ENCODE data around the gene ECHS1. TPM values are rescaled to one million over a fixed set of nuclear protein-coding genes. Genes with fewer than 3 reads are reported as not detected.
A peak's percentile ranks its signal among the peaks of the same experiment; 100 is the strongest.

Gene ECHS1
- total RNA-seq, 1 experiment from 2014 or later, result 63.6 TPM

DNA sequence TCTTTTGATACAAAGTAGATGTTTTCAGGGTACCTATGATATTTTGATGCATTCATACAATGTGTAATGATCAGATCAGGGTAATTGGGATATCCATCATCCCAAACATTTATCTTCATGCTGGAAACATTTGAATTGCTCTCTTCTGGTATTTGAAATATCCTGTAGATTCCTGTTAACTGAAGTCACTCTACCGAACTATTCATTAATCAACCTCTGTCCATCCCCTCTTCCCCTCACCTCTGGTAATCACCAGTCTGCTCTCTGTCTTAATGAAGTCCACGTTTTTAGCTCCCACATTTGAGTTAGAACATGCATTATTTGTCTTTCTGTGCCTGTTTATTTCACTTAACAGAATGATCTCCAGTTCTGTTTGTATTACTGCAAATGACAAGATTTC is 32.1 kb upstream of the ECHS1 start:
- no peaks in the 10 kb centered on the region for H3K9me3 ChIP-seq (replicated peaks)
- H3K27me3 ChIP-seq, result no peaks in the 10 kb centered on the region
- H3K27ac ChIP-seq, result no peak overlapping the region
- peaks cover 18% of the 10 kb centered on the region; the same call in 1 of the 2 replicates for H3K36me3 ChIP-seq
- H3K4me3 ChIP-seq, result no peak overlapping the region
- no peak for DNase-seq
- H3K4me1 ChIP-seq, result no peaks in the 10 kb centered on the region

DNA sequence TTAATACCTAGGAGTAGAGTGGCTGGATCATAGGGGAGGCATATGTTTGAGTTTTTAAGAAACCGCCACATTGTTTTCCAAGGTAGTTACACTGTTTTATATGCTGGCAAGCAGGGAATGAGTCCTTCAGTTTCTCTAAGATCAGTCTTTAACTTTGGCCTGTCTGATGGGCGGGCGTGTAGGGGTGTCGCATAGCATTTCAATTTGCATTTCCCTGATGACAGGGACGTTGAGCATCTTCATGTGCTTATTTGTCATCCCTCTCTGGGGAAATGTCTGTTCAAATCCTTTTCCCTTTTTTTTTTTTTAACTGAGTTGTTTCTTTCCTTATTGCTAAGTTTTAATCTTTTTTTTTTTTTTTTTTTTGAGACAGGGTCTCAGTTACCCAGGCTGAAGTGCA is 30.6 kb upstream of the ECHS1 start:
- Histone ChIP-seq H3K36me3 (peaks cover 7% of the 10 kb centered on the region; the same call in 1 of the 2 replicates), H3K4me1 (no peaks in the 10 kb centered on the region), H3K27ac (no peak overlapping the region), H3K4me3 (no peak overlapping the region), H3K9me3 (replicated peaks) (no peaks in the 10 kb centered on the region), H3K27me3 (no peaks in the 10 kb centered on the region)
- no peak for DNase-seq

DNA sequence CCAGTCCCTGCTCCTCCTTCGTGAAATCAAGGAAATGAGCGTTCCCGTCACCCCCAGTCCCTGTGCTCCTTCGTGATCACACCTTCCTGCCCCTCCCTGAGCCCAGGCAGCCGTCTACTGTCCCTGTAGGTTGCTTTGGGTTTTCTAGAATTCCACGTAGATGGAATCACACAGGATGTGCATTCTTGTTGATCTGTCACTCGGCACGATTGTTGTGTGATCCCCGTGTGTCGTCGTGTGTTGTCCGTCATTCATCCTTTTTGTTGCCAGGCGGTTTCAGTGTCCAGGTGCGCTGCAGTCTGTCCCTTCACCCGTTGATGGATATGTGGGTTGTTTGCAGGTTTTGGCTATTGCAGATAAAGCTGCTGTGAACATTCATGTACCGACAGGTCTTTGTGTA is 30.2 kb upstream of the ECHS1 start:
- peaks cover 7% of the 10 kb centered on the region; the same call in 1 of the 2 replicates for H3K36me3 ChIP-seq
- H3K4me1 ChIP-seq, result no peaks in the 10 kb centered on the region
- no peaks in the 10 kb centered on the region for H3K9me3 ChIP-seq (replicated peaks)
- no peak overlapping the region for H3K27ac ChIP-seq
- no peak overlapping the region for H3K4me3 ChIP-seq
- no peak for DNase-seq
- no peaks in the 10 kb centered on the region for H3K27me3 ChIP-seq

DNA sequence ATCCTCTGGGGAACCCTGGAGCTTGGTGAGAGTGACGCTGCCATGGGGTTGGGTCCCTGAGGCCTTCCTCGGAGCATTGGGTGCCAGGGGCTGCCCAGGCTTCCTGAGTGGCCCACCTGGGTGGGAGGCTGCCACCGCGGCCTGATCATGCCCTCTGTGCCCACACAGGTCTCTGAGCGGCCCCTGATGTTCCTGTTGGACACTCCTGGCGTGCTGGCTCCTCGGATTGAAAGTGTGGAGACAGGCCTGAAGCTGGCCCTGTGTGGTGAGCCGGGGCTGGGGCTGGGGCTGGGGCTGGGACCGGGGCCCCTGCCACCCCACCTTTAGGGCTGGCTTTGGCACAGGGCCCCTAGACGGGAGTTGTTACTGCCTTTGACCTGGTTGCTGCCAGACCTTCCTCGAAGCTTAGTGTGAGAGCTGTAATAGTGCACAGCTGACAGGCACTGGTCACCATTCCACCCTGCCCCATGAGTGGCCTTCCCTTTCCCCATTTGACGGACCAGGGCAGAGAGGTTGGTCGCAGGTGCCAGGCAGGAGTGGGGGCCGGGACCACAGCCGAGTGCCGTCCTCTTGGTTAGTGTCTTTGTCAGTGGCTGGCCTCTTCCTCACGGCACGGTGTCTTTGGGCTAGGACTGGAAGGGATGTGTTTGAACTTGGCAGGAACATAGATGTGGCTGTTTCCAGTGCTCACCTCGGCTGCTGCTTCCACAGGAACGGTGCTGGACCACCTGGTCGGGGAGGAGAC is 29.0 kb upstream of the ECHS1 start:
- H3K36me3 ChIP-seq, result peaks cover 4% of the 10 kb centered on the region
- H3K27me3 ChIP-seq, result no peaks in the 10 kb centered on the region

DNA sequence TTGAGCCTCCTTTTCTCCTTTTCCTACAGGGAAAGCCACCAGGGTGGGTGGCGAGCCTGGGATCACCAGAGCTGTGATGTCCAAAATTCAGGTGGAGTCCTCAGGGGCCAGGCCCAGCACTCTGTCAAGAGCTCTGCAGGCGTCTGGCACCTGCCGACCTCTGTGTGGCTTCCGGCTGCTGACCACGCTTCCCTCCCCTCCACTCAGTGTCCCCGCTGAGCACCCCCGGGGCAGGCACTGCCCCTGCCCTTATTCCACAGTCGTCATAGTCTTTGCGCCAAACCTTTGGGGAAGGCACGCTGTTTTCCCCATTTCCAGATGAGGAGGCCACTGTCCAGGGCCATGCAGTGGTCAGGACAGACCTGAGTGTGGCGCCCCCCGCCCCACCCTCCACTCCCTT is 28.3 kb upstream of the ECHS1 start:
- peaks cover 4% of the 10 kb centered on the region for H3K36me3 ChIP-seq
- H3K4me3 ChIP-seq, result no peak overlapping the region

More for the DNA sequence above, 29.0 kb upstream of the ECHS1 start:
- Histone ChIP-seq H3K4me1 (no peaks in the 10 kb centered on the region), H3K9me3 (replicated peaks) (no peaks in the 10 kb centered on the region), H3K4me3 (no peak overlapping the region), H3K27ac (no peak overlapping the region)
- no peak for DNase-seq

DNA sequence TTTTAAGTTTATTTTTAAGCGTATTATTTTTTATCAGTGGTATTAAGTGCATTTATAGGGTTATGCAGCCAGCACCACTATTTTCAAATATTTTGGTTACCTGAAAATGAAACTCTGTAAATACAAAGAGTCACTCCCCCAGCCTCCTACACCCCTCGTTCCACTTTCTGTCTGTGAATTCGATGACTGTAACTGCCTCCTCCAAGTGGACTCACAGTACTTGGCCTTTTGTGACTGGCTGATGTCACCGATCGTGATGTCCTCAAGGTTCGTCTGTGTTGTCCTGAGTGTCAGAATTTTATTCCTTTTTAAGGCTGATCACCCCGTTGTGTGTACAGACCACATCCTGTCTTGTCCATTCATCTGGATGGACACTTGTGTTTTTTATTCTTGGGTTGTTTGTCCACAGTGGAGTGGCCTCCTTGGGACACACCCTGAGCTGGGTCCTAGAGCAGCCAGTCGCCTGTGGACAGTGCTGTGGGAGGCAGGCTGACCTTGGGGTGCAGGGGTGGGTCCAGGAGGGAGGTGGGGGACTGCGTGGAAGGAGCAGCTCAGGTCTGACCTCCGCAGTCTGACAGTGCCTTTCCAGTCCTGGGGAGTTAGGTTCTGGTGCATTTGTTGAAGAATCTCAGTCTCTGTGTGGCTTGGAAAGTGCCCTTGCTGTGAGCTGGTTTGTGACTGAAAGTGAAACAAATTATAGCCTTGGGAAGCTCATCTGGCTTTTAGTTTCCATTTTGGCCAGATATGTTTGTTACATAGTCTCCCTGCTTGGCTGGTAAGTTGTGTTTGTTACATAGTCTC is 27.7 kb upstream of the ECHS1 start:
- H3K4me1 ChIP-seq, result no peaks in the 10 kb centered on the region
- no peaks in the 10 kb centered on the region for H3K27me3 ChIP-seq
- no peaks in the 10 kb centered on the region for H3K9me3 ChIP-seq (replicated peaks)
- H3K36me3 ChIP-seq, result peaks cover 4% of the 10 kb centered on the region
- no peak overlapping the region for H3K4me3 ChIP-seq
- DNase-seq, result no peak
- no peak overlapping the region for H3K27ac ChIP-seq

More for the DNA sequence above, 28.3 kb upstream of the ECHS1 start:
- Histone ChIP-seq H3K9me3 (replicated peaks) (no peaks in the 10 kb centered on the region), H3K27me3 (no peaks in the 10 kb centered on the region), H3K27ac (no peak overlapping the region), H3K4me1 (no peaks in the 10 kb centered on the region)
- no peak for DNase-seq

DNA sequence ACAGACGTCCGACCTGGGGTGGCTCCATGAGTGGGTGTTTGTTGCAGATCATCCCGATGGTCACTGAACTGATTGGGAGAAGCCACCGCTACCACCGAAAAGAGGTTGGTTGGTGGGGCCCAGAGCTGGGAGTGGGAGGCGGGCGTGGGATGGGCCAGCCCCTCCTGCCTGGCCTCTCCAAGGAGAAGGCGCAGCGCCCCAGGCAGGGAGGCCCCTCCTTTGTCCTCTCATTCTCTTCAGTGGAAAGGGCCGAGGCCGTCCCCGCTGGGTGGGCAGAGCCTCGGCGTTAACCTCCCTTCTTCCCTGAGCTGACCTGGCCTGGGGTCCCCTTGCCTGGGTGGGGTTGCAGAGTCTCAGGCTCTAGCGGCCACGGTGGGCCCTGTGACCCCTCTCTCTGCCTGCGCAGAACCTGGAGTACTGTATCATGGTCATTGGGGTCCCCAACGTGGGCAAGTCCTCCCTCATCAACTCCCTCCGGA is 26.0 kb upstream of the ECHS1 start:
- DNase-seq, result no peak
- Histone ChIP-seq H3K4me3 (no peak overlapping the region), H3K36me3 (peaks cover 3% of the 10 kb centered on the region; the same call in 1 of the 2 replicates), H3K27me3 (no peaks in the 10 kb centered on the region), H3K9me3 (replicated peaks) (no peaks in the 10 kb centered on the region), H3K27ac (no peak overlapping the region), H3K4me1 (no peaks in the 10 kb centered on the region)

DNA sequence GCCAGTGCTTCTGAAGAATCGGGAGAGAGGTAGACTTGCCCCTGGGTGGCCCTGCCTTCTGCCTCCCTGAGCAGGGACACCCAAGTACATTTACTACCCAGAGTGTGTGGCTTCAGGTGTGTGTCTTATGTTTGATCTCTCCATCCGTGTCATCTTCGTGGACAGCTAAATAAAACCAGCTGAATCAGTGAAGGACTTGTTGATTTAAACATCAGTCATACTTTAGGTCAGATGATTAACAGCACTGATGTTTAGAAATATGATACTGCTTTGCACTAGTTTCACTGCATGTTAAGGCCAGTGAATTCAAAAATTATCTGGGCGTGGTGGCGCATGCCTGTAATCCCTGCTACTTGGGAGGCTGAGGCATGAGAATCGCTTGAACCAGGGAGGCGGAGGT is 24.8 kb upstream of the ECHS1 start:
- H3K4me1 ChIP-seq, result no peaks in the 10 kb centered on the region
- no peak for DNase-seq
- no peak overlapping the region for H3K4me3 ChIP-seq
- H3K9me3 ChIP-seq (replicated peaks), result no peaks in the 10 kb centered on the region
- no peaks in the 10 kb centered on the region for H3K27me3 ChIP-seq
- H3K27ac ChIP-seq, result no peak overlapping the region
- H3K36me3 ChIP-seq, result peaks cover 3% of the 10 kb centered on the region; the same call in 1 of the 2 replicates

DNA sequence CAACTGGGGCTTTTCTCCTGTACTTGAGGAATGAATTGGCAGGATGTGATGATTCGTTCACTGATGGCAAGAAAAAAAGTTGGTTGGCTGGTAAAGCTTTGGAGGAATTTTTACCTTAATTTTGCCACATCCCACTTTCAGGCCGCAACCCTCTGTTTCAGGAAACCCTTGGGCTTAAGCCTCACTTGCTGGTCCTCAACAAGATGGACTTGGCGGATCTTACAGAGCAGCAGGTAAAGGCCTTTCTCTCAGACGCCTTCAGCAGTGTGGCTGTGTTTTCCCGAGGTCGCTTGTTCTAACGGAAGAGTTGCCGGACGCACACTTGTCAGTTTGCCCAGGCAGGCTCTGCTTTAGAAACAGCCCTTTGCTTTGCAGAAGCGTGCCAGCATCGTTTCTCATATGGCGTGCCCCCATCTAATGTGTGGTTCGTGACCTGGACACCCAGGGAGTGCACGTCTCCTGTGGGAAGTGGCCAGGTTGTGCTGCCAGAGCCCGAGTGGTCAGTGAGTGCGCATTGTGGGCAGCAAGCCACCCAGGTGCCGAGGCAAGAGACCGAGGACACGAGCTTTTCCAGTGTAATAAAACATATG is 23.0 kb upstream of the ECHS1 start:
- Histone ChIP-seq H3K4me3 (no peak overlapping the region), H3K27me3 (no peaks in the 10 kb centered on the region), H3K27ac (no peak overlapping the region), H3K9me3 (replicated peaks) (no peaks in the 10 kb centered on the region), H3K4me1 (no peaks in the 10 kb centered on the region), H3K36me3 (peaks cover 3% of the 10 kb centered on the region; the same call in 1 of the 2 replicates)
- DNase-seq, result no peak

DNA sequence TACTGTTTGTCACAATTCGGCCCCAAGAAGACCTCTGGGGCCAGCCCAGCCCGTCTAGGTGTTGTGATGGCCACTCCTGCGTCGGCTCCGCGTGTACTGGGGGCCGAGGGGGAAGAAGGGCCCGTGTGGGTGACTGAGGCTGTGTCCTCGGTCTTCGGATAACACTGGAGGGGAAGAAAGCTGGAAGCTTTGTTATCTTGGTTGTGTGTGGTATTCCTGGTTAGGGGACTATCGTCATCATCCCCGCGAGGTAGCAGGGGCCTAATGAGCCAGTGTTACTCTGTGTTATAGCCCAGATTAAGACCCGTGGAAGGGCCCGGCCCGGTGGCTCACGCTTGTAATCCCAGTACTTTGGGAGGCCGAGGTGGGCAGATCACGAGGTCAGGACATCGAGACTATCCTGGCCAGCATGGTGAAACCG is 21.7 kb upstream of the ECHS1 start:
- DNase-seq, result no peak
- Histone ChIP-seq H3K36me3 (peaks cover 3% of the 10 kb centered on the region; the same call in 1 of the 2 replicates), H3K9me3 (replicated peaks) (no peaks in the 10 kb centered on the region), H3K27ac (peak overlapping the region; percentile 86), H3K27me3 (no peaks in the 10 kb centered on the region), H3K4me1 (no peaks in the 10 kb centered on the region), H3K4me3 (peak overlapping the region; percentile 69)

DNA sequence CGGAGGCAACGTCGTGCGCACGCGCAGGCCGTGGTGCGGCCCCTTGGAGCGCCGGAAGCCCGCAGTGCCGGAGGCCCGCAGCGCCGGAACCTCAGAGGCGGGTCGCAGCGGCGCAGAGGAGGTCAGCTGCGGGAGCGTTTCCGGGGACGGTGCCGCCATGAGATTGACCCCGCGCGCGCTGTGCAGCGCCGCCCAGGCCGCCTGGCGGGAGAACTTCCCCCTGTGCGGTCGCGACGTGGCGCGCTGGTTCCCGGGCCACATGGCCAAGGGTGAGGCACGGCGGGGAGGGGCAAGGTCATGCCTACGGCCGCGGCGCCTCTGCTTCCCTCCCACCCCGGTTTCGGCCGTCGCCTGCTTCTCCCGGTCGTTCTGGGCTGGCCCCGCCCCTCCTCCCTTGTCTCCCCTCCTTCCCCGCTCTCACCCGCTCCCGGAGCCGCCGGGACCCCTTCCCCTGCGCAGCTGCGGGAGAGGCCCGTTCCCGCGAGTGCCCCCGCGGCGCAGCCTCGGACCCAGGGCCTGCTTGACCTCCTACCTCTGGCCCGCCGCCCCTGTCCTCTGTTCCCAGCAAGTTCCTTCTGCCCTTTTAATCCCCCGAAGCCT is 21.0 kb upstream of the ECHS1 start, which contains the start of gene MTG1:
Gene MTG1, plus strand, starts transcription at position 94 of the 600 bp plus-strand sequence. Its CDS starts 64 bp downstream, at position 158.
- Histone ChIP-seq H3K27ac (peak within 1 kb of the TSS; percentile 86), H3K4me3 (peak within 1 kb of the TSS; percentile 69), H3K36me3 (peaks cover 3% of the 10 kb centered on the region; the same call in 1 of the 2 replicates), H3K4me1 (no peaks in the 10 kb centered on the region), H3K27me3 (no peaks in the 10 kb centered on the region), H3K9me3 (replicated peaks) (no peaks in the 10 kb centered on the region)
- peak; percentile 86 to 89 for DNase-seq

DNA sequence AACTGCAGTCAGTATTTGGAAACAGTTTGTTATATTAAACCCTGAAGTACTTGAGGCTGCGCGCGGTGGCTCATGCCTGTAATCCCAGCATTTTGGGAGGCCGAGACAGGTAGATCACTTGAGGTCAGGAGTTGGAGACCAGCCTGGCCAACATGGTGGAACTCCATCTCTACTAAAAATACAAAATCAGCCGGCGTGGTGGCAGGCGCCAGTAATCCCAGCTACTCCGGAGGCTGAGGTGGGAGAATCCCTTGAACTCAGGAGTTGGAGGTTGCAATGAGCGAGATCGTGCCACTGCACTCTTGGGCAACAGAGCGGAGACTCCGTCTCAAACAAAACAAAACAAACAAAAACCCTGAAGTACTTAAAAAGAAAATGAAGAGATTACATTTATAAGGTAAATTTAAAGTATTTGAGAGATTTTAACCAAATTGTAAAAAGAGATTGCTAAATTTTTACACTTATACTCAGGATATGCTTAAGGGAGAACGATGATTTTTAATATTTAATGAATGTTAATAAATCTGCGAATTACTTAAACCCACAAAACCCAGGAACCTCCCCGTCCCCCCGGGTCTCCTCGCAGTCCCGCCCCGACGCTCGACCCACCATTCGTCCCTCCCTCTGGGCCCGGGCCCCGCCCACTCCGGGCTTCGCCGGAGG is 20.4 kb upstream of the ECHS1 start:
- no peaks in the 10 kb centered on the region for H3K27me3 ChIP-seq
- no peaks in the 10 kb centered on the region for H3K9me3 ChIP-seq (replicated peaks)
- peak overlapping the region; percentile 86; the same call in 1 of the 2 replicates for H3K27ac ChIP-seq
- peaks cover 3% of the 10 kb centered on the region; the same call in 1 of the 2 replicates for H3K36me3 ChIP-seq
- DNase-seq, result peak in 1 of 2 experiments; percentile 14
- peak overlapping the region; percentile 69 for H3K4me3 ChIP-seq
- H3K4me1 ChIP-seq, result no peaks in the 10 kb centered on the region

DNA sequence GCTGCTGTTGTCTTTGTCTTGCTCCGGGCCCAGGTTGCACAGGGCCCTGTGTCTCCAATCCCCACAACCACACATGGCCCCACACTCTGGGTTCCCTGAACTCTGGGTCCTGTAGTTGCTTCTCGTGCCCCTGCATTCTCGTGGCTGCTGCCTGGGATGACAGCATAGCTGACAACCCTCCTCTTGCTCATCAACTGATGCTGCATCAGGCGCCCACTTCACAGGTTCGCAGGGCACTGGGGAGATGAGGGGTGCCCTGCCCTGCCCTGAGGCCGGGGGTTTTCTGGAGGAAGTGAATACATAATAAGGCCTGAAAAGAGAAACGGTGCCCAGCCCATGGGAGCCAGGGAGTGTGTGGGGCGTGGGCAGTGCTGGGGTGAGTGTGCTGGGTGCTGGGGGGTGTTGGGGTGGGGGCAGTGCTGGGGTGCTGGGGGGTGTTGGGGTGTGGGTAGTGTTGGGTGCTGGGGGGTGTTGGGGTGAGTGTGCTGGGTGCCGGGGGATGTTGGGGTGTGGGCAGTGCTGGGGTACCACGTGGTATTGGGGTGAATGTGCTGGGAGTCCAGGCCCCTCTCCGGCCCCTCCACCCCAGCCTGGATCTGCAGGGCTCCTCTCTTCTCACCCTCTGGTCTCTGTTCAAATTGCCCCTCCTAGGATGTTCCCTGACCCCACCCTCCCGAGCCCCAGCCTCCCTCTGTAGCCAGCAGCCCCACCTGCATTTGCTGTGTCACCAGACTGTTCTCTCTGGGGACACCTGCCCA is 18.8 kb upstream of the ECHS1 start:
- DNase-seq, result no peak

More for the DNA sequence above, 18.8 kb upstream of the ECHS1 start:
- Histone ChIP-seq H3K27me3 (no peaks in the 10 kb centered on the region), H3K4me1 (no peaks in the 10 kb centered on the region), H3K4me3 (no peak overlapping the region), H3K9me3 (replicated peaks) (no peaks in the 10 kb centered on the region), H3K36me3 (no peaks in the 10 kb centered on the region), H3K27ac (no peak overlapping the region)

Data from SJCRH30 (cell line).